Adrenal gland (tissue), 5 donors: ENCODE data around the gene DUSP22.

Experiments
- CTCF ChIP-seq, 6 experiments: fragments of 450-650 bp in 4 of 6; fragments of 200-600 bp in 2 of 6; sonication (generic) in 1 of 6; IDR thresholded peaks; 1 replicate in 5 of 6; 2 replicates in 1 of 6; pipeline versions ENCODE4 v1.5.1 to v1.8.0; 2016 to 2021; ENCODE audit warnings: antibody characterized with exemption in 6 of 6, mild to moderate bottlenecking in 2 of 6, moderate library complexity in 1 of 6
- POLR2A ChIP-seq, 2 donors: fragments of 450-650 bp; IDR thresholded peaks; one replicate each; pipeline ENCODE4 v1.6.1; 2017; ENCODE audit warnings: antibody characterized with exemption in 2 of 2, mild to moderate bottlenecking in 2 of 2, moderate library complexity in 1 of 2
- donor health status: DM: no; HTN: no; CAD: no.

GRCh38 chr6:252775-253535, 39.3 kb upstream of the DUSP22 start:
- TF ChIP-seq CTCF (IDR thresholded peaks at IDR 0.05) (no peak), POLR2A (IDR thresholded peaks at IDR 0.05) (no peak)
